GM18868 (cell line): Measurements from ENCODE around the gene SPEM3.
"Not testable (repeated sequence)": the region's sequence is repeated elsewhere in the genome, so short reads cannot be mapped to it uniquely, and the experiment has no call there.

Experiments used
- ATAC-seq: cut with Tn5 transposase; IDR thresholded peaks from one replicate; pipeline ENCODE4 v1.9.1; 2021; ENCODE audit warnings: mild to moderate bottlenecking, moderate library complexity; ENCODE audit not compliant: unreplicated experiment

SPEM3 gene

DNA sequence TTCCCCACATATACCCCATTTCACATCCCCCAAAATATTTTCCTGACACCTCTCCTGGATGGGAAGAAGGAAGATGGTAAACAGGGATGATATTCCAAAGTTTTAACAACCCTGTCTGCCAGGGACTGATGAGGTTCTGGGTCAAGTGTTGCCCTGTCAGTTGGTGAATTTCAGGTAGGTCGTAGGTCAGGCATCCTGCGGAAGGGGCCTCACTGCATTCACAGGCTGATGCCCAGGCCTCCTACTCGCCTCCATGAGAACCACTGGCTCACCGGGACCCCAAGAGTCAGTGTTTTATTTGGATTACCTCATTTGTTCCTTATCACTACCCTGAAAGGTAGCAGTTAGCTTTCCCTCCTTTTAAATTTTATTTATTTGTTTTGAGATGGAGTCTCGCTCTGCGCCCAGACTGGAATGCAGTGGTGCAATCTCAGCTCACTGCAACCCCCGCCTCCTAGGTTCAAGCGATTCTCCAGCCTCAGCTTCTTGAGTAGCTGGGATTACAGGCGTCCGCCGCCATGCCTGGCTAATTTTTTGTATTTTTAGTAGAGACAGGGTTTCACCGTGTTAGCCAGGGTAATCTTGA is 40.2 kb downstream of the SPEM3 start:
- no peak for ATAC-seq

DNA sequence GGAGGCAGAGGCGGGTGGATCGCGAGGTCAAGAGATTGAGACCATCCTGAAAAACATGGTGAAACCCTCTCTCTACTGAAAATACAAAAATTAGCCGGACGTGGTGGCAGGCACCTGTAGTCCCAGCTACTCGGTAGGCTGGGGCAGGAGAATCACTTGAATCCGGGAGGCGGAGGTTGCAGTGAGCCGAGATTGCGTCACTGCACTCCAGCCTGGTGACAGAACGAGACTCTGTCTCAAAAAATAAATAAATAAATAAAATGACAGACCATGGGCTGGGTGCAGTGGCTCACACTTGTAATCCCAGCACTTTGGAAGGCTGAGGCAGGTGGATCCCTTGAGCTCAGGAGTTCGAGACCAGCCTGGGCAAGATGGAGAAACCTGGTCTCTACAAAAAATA is 41.2 kb downstream of the SPEM3 start:
- not testable (repeated sequence) for ATAC-seq

- ATAC-seq = not testable (repeated sequence)
Measured at GRCh38 chr17:7470457-7470973, 41.9 kb downstream of the SPEM3 start.

GRCh38 chr17:7471729-7472128 is 43.1 kb downstream of the SPEM3 start:
- no peak for ATAC-seq

- ATAC-seq = not testable (repeated sequence)
Measured at GRCh38 chr17:7474767-7475166, 46.1 kb downstream of the SPEM3 start.

GRCh38 chr17:7475764-7476422 is 47.2 kb downstream of the SPEM3 start:
- ATAC-seq = no peak

- ATAC-seq = no peak
Measured at GRCh38 chr17:7476494-7476893, 47.8 kb downstream of the SPEM3 start.

- no peak for ATAC-seq
Measured at GRCh38 chr17:7476951-7477350, 48.3 kb downstream of the SPEM3 start.

DNA sequence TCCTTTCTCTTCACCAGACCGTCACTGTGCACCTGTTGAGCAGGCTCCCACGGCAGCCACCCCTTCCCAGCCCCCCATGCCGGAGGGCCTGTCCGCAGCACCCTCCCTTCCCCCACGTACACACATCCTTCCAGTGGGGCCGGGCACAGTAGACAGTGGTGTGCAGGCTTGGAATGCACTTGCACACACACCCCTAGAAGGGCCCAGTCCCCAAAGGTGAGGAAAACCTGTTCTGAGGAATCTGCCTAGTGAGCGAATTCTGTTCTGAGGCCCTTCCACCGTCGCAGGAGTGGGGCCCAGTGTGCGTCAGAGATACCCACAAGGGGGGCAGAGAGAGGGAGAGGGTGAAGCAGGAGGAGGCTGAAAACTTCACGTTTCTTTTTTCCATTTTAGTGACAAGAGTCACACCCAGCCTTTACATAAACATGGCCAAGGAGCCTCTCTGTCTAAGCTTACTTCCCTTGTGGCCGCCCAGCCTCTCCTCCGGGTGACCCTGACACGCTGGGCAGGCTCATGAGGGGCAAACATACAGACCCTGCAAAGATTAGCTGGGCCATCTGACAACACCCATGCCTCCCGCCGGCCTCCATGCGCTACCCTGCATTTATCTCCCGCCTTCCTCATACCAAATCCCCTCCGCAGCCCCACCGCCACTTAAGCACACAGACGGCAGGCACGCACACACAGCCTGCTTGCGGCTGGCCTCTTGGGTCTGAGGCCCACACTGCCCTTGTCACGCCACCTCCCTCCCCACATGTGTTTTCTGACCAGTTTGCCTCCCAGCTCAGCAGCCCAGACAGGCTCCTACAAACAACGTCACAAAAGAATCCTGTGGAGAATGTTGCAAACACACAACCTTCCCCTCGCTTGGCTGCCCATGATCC is 49.0 kb downstream of the SPEM3 start:
- no peak for ATAC-seq

DNA sequence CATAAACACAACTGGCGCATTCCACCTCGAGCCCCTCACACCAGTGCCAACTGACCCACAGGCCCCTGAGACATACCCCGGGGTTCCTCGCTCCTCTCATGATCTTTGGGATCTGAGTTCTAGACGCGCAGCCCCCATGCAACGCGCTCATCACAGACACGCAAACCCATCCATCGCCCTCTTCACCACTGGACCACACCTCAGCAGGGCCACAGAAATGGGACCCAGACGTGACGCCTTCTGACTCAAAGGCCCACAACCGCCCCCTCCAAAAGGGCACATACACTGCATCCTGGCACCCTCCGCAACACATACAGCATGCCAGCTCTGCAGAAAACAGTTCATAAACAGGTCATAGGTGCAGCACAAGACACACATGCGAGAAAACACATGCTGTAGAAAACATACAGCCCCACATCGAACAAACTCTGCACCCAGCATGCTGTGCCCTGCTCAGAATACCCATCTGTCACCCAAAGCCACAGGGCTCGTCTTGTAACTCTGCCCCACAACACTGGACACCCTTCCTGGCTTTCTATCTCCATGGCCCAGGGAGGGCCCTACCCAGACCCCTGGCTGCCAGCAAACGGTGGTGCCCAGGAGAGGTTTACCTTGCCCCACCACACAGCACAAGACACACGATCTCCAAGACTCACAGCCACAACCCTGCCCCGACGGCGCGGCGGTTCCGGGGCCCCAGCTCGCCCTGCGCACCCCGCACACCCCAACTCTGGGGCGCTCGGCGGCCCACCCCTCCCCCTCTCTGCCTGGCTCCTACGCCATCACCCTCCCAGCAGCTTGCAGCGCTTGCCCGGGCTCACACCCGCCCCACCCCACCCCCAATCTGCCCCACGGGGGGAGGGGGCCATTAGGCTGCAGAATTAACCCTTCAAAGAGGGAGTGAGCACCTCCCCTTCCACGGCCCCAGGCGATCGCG is 49.9 kb downstream of the SPEM3 start:
- no peak for ATAC-seq

DNA sequence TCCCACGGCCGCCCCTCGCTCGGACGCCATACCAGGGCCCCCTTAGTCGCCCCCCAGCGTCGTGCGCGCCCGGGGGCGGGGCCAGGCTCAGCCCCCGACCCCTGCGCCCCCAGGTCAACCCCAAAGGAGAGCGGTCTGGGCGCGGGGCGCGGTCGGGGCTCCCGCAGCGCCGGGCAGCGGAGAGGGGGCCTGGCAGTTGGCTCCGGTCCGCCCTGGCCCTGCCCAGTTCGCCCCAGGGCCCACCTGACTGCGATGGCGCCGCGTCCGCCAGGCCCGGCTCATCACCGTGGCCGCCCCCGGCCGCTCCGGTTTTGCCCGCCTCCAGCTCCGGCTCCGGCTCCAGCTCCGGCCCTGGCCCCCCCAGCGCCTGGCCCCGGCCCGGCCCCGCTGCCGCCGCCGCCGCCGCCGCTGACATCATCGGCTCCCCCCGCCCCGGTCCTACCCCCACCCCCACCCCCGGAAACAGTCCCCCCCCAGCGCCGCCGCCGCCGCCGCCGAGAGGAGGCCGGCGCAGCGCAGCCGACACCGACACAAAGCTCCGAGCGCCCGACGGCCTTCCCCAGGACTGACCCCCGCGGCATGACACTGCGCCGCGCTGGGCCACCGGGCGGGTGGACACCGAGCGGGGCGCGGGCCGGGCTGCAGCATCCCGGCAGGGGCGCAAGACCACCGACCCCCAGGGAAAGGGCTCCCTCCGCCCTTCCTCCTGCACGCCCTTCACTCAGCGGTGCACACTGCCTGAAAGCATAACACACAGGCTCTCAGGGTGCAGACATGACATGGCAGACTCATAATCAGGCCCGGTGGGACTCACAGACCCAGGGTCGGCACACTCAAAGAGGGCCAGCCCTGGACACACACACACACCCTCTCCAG is 50.8 kb downstream of the SPEM3 start, which contains the start of gene ZBTB4:
ZBTB4 (minus strand) TSS at position 419 of the 876 bp plus-strand sequence. CDS start 12,830 bp downstream, outside the sequence.
- ATAC-seq = no peak

DNA sequence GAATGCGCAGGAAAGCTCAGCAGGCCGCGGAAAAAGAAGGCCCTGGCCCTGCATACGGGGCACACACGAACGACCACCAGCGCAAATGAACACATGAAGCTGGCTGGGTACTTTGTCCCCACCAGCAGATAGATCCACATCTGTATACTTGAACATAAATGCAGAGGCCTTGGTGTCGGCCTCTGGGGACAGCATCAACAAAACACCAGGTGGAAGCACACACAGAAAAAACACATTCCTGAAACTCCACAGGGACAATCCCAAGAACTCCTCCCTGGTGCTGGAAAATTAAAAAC is 51.4 kb downstream of the SPEM3 start:
- ATAC-seq = no peak

DNA sequence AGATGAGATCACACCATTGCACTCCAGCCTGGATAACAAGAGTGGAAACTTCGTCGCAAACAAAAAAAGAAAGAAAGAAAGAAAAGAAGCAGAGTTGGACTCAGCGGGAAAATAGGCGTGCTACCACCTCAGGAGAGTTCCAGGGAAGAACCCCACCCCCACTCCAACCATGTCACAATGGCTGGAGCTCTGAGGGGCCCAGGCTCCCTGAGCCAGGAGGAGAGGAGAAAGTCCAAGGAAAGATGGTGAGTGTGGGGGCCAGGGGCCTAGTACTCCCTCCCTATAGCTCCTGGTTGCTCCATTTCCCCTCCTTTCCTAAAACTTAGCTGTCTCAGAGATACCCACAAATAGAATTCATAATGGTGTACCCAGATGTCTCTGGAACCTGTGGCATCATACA is 52.6 kb downstream of the SPEM3 start, which contains the start of gene SLC35G6:
SLC35G6 (plus strand) TSS at position 172 of the 400 bp plus-strand sequence; CDS start at position 243, 71 bp downstream.
- ATAC-seq = not testable (repeated sequence)

DNA sequence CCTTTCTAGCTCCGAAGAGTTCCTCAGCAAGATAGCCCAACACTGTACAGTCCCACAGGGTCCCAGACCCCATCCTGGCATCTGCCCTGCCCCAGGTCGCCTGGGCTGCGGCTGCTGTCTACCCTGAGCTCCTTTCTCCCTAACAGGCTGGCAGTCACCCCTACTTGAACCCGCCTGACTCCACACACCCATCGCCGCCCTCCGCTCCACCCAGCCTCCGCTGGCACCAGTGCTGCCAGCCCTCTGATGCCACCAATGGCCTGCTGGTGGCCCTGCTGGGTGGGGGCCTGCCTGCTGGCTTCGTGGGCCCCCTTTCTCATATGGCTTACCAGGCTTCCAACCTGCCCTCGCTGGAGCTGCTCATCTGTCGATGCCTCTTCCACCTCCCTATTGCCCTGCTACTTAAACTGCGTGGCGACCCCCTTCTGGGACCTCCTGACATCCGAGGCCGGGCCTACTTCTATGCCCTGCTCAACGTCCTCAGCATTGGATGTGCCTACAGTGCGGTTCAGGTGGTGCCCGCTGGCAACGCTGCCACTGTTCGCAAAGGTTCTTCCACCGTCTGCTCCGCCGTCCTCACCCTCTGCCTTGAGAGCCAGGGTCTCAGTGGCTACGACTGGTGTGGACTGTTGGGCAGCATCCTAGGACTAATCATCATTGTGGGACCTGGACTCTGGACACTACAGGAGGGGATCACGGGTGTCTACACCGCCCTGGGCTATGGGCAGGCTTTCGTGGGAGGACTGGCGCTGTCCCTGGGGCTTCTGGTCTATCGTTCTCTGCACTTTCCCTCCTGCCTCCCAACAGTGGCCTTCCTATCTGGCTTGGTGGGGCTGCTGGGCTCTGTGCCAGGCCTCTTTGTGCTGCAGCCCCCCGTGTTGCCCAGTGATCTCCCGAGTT is 53.4 kb downstream of the SPEM3 start:
- not testable (repeated sequence) for ATAC-seq
